Epithelial cell of esophagus (primary cell): Measurements from ENCODE around the gene ZC3H13.

Source experiments
- DNase-seq: peaks from one replicate; pipeline ENCODE4 v3.0.0; 2010; ENCODE audit warnings: low read depth
- H3K4me3 ChIP-seq: 2 replicates; pipeline ENCODE4 v1.5.1; 2011; ENCODE audit warnings: mild to moderate bottlenecking, low read length, control low read depth
- CTCF ChIP-seq: IDR thresholded peaks from 2 replicates; pipeline ENCODE4 v1.5.1; 2011; ENCODE audit warnings: low read depth, mild to moderate bottlenecking, low read length, control low read depth, inconsistent platforms; ENCODE audit not compliant: insufficient read depth; ENCODE audit errors: missing control alignments

Gene ZC3H13

GRCh38 chr13:45933203-45933908 lies 119.2 kb downstream of the ZC3H13 start:
- no peak for DNase-seq
- TF ChIP-seq CTCF: no peak
- H3K4me3 ChIP-seq: no peak overlapping the region

GRCh38 chr13:45932676-45933075 lies 119.9 kb downstream of the ZC3H13 start:
- no peak overlapping the region for H3K4me3 ChIP-seq
- DNase-seq: no peak

GRCh38 chr13:45932172-45932571 lies 120.4 kb downstream of the ZC3H13 start:
- H3K4me3 ChIP-seq: no peak overlapping the region
- no peak for TF ChIP-seq CTCF
- DNase-seq: no peak

More at GRCh38 chr13:45932676-45933075, 119.9 kb downstream of the ZC3H13 start:
- TF ChIP-seq CTCF: no peak

GRCh38 chr13:45931211-45931610 lies 121.3 kb downstream of the ZC3H13 start:
- no peak for DNase-seq
- H3K4me3 ChIP-seq: no peak overlapping the region
- no peak for TF ChIP-seq CTCF

GRCh38 chr13:45930177-45930576 lies 122.4 kb downstream of the ZC3H13 start:
- no peak for TF ChIP-seq CTCF
- DNase-seq: no peak
- no peak overlapping the region for H3K4me3 ChIP-seq

GRCh38 chr13:45928843-45929242 lies 123.7 kb downstream of the ZC3H13 start:
- TF ChIP-seq CTCF: no peak
- DNase-seq: peak; percentile 58
- H3K4me3 ChIP-seq: no peak overlapping the region

GRCh38 chr13:45928176-45928575 lies 124.4 kb downstream of the ZC3H13 start:
- no peak for DNase-seq
- no peak overlapping the region for H3K4me3 ChIP-seq
- TF ChIP-seq CTCF: no peak
